Measurements from ENCODE around the gene TMEM61. TPM values are rescaled to one million over a fixed set of nuclear protein-coding genes. Genes with fewer than 3 reads are reported as not detected.
A peak's percentile ranks its signal among the peaks of the same experiment; 100 is the strongest.
"Not testable (repeated sequence)": the region's sequence is repeated elsewhere in the genome, so short reads cannot be mapped to it uniquely, and the experiment has no call there.

The TMEM61 gene
- total RNA-seq, 1 experiment from 2014 or later, result 0.17 TPM

- no peak for DNase-seq (ENCODE audit: low spot score)
Measured at GRCh38 chr1:54962612-54963395, 17.6 kb upstream of the TMEM61 start.

GRCh38 chr1:54963829-54964228 is 16.6 kb upstream of the TMEM61 start:
- DNase-seq (ENCODE audit: low spot score), result not testable (repeated sequence)

- DNase-seq (ENCODE audit: low spot score), result no peak
Measured at GRCh38 chr1:54965624-54966340, 14.6 kb upstream of the TMEM61 start.

GRCh38 chr1:54967372-54967771 is 13.1 kb upstream of the TMEM61 start:
- DNase-seq (ENCODE audit: low spot score), result no peak

- no peak for DNase-seq (ENCODE audit: low spot score)
Measured at GRCh38 chr1:54968551-54968950, 11.9 kb upstream of the TMEM61 start.

- no peak for DNase-seq (ENCODE audit: low spot score)
Measured at GRCh38 chr1:54969879-54970278, 10.5 kb upstream of the TMEM61 start.

GRCh38 chr1:54970901-54971300 is 9.5 kb upstream of the TMEM61 start:
- DNase-seq (ENCODE audit: low spot score), result no peak

- DNase-seq (ENCODE audit: low spot score), result peak; percentile 33
Measured at GRCh38 chr1:54971317-54971791, 9.1 kb upstream of the TMEM61 start.

GRCh38 chr1:54972436-54972835 is 8.0 kb upstream of the TMEM61 start:
- no peak for DNase-seq (ENCODE audit: low spot score)

- DNase-seq (ENCODE audit: low spot score), result no peak
Measured at GRCh38 chr1:54973205-54973921, 7.1 kb upstream of the TMEM61 start.

GRCh38 chr1:54975356-54976108 is 4.9 kb upstream of the TMEM61 start:
- no peak for DNase-seq (ENCODE audit: low spot score)

GRCh38 chr1:54976747-54977146 is 3.7 kb upstream of the TMEM61 start:
- DNase-seq (ENCODE audit: low spot score), result no peak

GRCh38 chr1:54977533-54978297 is 2.7 kb upstream of the TMEM61 start:
- DNase-seq (ENCODE audit: low spot score), result no peak

- DNase-seq (ENCODE audit: low spot score), result no peak
Measured at GRCh38 chr1:54978528-54979326, 1.7 kb upstream of the TMEM61 start.

- no peak for DNase-seq (ENCODE audit: low spot score)
Measured at GRCh38 chr1:54979327-54979891, 1.0 kb upstream of the TMEM61 start.

- no peak for DNase-seq (ENCODE audit: low spot score)
Measured at GRCh38 chr1:54980046-54980527, 341 bp upstream of the TMEM61 start.

GRCh38 chr1:54981466-54981865 is 1.0 kb downstream of the TMEM61 start:
- DNase-seq (ENCODE audit: low spot score), result no peak

- no peak for DNase-seq (ENCODE audit: low spot score)
Measured at GRCh38 chr1:54982739-54983138, 2.3 kb downstream of the TMEM61 start.

- no peak for DNase-seq (ENCODE audit: low spot score)
Measured at GRCh38 chr1:54984131-54984842, 3.9 kb downstream of the TMEM61 start.
